K562 (cell line): ENCODE results near the gene SAV1. TPM values are rescaled to one million over a fixed set of nuclear protein-coding genes. Genes with fewer than 3 reads are reported as not detected.

ENCODE experiments used
- OTX1 ChIP-seq: fragments of 450-650 bp; formaldehyde crosslinking; IDR thresholded peaks from 2 replicates; pipeline ENCODE4 v1.4.0; 2022; ENCODE audit warnings: mild to moderate bottlenecking
- POLR2AphosphoS5 ChIP-seq: IDR thresholded peaks from 2 replicates; pipeline ENCODE4 v1.6.1; 2011; ENCODE audit warnings: mild to moderate bottlenecking, low read depth, low read length, moderate library complexity; ENCODE audit not compliant: control insufficient read depth, insufficient read depth
- RCOR1 ChIP-seq, 2 experiments: IDR thresholded peaks; 2 replicates each; pipeline ENCODE4 v1.6.1; 2012; ENCODE audit warnings: low read depth in 2 of 2, low read length in 2 of 2, borderline replicate concordance in 1 of 2, improper control_type of control experiment in 1 of 2
- polyA plus RNA-seq, 8 experiments: library from polyadenylated mRNA; depleted of rRNA in 4 of 8; stranded (reverse) in 5 of 8; unstranded in 3 of 8; fragments of >200 nt; fragmentation: Nextera tagmentation in 2 of 8; fragmentation: Illumina TruSeq in 1 of 8; extraction: Ambion mirVana in 2 of 8; extraction: Trizol in 1 of 8; gene quantifications; 2 replicates each; pipeline versions ENCODE4 v1.2.1 to v1.2.3, GENCODE V29; 2011 to 2014; ENCODE audit warnings: inconsistent platforms in 1 of 8, missing spikeins in 1 of 8
- total RNA-seq, 7 experiments: library from RNA; depleted of rRNA in 6 of 7; stranded (reverse); fragments of >200 nt in 6 of 7; fragmentation: Illumina TruSeq in 2 of 7; extraction: Trizol in 2 of 7; gene quantifications; 2 replicates each; pipeline versions ENCODE4 v1.2.1 to v1.2.3, GENCODE V29; 2011 to 2021; ENCODE audit warnings: low replicate concordance in 1 of 7
- TF ChIP-seq, protein P1 (sequence below): fragments of 250-450 bp; sonication (Bioruptor Pico); IDR thresholded peaks from 2 replicates; pipeline ENCODE4 v1.4.0; 2020; ENCODE audit warnings: mild to moderate bottlenecking, moderate library complexity
- TF ChIP-seq, protein P2 (sequence below): sonication (generic); formaldehyde crosslinking; IDR thresholded peaks from 2 replicates; pipeline ENCODE4 v1.9.0; 2022; ENCODE audit warnings: mild to moderate bottlenecking, missing genetic modification reagents
- TF ChIP-seq, protein P3 (sequence below): sonication (generic); formaldehyde crosslinking; IDR thresholded peaks from 2 replicates; pipeline ENCODE4 v1.8.0; 2022; ENCODE audit warnings: mild to moderate bottlenecking, missing genetic modification reagents
- TF ChIP-seq, protein P4 (sequence below), 2 experiments: fragments of 200-800 bp in 1 of 2; sonication (Bioruptor generic) in 1 of 2; sonication (generic) in 1 of 2; formaldehyde crosslinking in 1 of 2; IDR thresholded peaks in 1 of 2; conservative IDR thresholded peaks in 1 of 2; 2 replicates each; pipeline versions ENCODE4 v1.5.0 to v1.6.1; 2016 to 2020; ENCODE audit warnings: missing compliant biosample characterization in 1 of 2, missing genetic modification characterization in 1 of 2, missing genetic modification reagents in 1 of 2

The SAV1 gene
- total and polyA plus RNA-seq, 9 of the 15 experiments (the other 6 are each of a cell fraction or from before 2014, with no cell fraction given) = 6.5 to 18.1 (median 16.1) TPM

DNA sequence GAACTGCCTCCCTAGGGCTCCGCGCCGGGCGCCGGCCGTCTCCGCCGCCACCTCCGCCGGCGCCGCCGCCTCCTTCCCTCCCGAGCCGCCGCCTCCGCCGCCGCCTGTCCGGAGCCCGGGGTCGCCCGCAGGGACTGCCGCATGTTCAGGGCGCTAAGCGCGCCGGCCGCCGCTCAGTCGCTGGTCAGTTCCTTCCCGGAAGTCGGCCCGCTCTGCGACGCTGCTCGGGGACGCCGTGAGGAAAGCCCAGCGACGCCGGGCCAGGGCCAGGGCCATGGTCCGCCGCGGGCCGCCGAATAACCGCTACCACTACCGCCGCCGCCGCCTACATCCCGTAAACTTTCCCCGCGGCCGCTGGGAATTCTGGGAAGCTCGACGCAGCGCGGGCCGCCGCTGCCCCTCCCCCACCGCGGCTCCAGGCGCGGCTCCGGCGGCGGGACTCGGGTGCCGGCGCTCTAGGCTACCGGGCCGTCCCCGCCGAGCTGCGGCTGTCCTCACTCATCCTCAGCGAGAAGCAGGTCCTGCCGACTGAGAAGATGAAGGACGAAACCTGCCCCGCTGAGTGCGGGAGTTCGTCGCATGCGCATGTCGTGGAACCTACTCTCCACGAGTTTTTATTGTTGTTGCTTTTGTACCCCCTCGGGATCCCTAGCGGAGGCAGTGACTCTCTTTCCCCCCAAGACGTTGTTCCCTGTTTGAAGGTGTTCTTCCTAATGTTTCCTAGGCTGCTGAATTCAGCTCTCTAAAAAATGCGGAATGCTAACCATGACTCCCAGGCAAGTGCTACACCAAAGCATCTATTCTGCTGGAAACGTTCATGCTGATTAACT, at the start of gene SAV1 (continued):
- TF ChIP-seq POLR2AphosphoS5 = peak; percentile 97
- peak; percentile 64; the same call in 1 of the 2 replicates for TF ChIP-seq OTX1 (CRISPR knock-in tag)
- TF ChIP-seq RCOR1 (IDR thresholded peaks at IDR 0.05; ENCODE audit: borderline replicate concordance in 1 of 2, low read depth in 2 of 2, low read length in 2 of 2) = peak in 1 of 2 experiments; percentile 19; a peak in 1 of 4 replicates
- TF ChIP-seq, protein P1, sequence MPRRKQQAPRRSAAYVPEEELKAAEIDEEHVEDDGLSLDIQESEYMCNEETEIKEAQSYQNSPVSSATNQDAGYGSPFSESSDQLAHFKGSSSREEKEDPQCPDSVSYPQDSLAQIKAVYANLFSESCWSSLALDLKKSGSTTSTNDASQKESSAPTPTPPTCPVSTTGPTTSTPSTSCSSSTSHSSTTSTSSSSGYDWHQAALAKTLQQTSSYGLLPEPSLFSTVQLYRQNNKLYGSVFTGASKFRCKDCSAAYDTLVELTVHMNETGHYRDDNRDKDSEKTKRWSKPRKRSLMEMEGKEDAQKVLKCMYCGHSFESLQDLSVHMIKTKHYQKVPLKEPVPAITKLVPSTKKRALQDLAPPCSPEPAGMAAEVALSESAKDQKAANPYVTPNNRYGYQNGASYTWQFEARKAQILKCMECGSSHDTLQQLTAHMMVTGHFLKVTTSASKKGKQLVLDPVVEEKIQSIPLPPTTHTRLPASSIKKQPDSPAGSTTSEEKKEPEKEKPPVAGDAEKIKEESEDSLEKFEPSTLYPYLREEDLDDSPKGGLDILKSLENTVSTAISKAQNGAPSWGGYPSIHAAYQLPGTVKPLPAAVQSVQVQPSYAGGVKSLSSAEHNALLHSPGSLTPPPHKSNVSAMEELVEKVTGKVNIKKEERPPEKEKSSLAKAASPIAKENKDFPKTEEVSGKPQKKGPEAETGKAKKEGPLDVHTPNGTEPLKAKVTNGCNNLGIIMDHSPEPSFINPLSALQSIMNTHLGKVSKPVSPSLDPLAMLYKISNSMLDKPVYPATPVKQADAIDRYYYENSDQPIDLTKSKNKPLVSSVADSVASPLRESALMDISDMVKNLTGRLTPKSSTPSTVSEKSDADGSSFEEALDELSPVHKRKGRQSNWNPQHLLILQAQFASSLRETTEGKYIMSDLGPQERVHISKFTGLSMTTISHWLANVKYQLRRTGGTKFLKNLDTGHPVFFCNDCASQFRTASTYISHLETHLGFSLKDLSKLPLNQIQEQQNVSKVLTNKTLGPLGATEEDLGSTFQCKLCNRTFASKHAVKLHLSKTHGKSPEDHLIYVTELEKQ (CRISPR knock-in tag) = no peak
- TF ChIP-seq, protein P2, sequence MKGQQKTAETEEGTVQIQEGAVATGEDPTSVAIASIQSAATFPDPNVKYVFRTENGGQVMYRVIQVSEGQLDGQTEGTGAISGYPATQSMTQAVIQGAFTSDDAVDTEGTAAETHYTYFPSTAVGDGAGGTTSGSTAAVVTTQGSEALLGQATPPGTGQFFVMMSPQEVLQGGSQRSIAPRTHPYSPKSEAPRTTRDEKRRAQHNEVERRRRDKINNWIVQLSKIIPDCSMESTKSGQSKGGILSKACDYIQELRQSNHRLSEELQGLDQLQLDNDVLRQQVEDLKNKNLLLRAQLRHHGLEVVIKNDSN (CRISPR knock-in tag) = no peak
- TF ChIP-seq, protein P3, sequence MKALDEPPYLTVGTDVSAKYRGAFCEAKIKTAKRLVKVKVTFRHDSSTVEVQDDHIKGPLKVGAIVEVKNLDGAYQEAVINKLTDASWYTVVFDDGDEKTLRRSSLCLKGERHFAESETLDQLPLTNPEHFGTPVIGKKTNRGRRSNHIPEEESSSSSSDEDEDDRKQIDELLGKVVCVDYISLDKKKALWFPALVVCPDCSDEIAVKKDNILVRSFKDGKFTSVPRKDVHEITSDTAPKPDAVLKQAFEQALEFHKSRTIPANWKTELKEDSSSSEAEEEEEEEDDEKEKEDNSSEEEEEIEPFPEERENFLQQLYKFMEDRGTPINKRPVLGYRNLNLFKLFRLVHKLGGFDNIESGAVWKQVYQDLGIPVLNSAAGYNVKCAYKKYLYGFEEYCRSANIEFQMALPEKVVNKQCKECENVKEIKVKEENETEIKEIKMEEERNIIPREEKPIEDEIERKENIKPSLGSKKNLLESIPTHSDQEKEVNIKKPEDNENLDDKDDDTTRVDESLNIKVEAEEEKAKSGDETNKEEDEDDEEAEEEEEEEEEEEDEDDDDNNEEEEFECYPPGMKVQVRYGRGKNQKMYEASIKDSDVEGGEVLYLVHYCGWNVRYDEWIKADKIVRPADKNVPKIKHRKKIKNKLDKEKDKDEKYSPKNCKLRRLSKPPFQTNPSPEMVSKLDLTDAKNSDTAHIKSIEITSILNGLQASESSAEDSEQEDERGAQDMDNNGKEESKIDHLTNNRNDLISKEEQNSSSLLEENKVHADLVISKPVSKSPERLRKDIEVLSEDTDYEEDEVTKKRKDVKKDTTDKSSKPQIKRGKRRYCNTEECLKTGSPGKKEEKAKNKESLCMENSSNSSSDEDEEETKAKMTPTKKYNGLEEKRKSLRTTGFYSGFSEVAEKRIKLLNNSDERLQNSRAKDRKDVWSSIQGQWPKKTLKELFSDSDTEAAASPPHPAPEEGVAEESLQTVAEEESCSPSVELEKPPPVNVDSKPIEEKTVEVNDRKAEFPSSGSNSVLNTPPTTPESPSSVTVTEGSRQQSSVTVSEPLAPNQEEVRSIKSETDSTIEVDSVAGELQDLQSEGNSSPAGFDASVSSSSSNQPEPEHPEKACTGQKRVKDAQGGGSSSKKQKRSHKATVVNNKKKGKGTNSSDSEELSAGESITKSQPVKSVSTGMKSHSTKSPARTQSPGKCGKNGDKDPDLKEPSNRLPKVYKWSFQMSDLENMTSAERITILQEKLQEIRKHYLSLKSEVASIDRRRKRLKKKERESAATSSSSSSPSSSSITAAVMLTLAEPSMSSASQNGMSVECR = no peak
- TF ChIP-seq, protein P4, sequence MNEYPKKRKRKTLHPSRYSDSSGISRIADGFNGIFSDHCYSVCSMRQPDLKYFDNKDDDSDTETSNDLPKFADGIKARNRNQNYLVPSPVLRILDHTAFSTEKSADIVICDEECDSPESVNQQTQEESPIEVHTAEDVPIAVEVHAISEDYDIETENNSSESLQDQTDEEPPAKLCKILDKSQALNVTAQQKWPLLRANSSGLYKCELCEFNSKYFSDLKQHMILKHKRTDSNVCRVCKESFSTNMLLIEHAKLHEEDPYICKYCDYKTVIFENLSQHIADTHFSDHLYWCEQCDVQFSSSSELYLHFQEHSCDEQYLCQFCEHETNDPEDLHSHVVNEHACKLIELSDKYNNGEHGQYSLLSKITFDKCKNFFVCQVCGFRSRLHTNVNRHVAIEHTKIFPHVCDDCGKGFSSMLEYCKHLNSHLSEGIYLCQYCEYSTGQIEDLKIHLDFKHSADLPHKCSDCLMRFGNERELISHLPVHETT (CRISPR knock-in tag; conservative IDR thresholded peaks at IDR 0.05 in 1 of 2, IDR thresholded peaks at IDR 0.05 in 1 of 2) = peak in 1 of 2 experiments; percentile 58; a peak in 1 of 4 replicates
